ENCODE measurements around the gene TSBP1. TPM values are rescaled to one million over a fixed set of nuclear protein-coding genes. Genes with fewer than 3 reads are reported as not detected.

The TSBP1 gene, protein sequence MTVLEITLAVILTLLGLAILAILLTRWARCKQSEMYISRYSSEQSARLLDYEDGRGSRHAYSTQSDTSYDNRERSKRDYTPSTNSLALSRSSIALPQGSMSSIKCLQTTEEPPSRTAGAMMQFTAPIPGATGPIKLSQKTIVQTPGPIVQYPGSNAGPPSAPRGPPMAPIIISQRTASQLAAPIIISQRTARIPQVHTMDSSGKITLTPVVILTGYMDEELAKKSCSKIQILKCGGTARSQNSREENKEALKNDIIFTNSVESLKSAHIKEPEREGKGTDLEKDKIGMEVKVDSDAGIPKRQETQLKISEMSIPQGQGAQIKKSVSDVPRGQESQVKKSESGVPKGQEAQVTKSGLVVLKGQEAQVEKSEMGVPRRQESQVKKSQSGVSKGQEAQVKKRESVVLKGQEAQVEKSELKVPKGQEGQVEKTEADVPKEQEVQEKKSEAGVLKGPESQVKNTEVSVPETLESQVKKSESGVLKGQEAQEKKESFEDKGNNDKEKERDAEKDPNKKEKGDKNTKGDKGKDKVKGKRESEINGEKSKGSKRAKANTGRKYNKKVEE
- total RNA-seq (2014; rRNA removed; shearing (Covaris generic); ENCODE audit: low replicate concordance), result not detected in 2 replicates

DNA sequence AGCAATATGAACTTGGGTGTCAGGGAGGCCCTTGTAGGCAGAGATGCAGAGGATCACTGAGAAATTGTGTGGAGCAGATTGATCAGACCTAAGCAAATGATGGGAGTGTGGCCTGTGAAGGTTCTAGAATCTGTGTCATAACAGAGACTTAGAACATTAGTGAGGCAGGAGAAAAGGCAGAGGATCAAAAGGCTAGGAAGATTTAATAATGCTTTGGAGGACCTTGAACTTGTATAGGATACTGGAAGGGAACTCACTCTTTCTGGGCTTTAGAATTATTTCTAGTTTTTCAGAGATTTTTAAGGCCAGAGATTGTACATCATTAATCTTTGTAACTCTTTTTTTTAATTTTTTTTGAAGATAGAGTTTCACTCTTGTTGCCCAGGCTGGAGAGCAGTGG is at the start of gene TSBP1:
Gene TSBP1 (minus strand): TSS at position 101 of the 400 bp plus-strand sequence. CDS start 197 bp downstream, outside the sequence.
- Histone ChIP-seq H3K4me2 (ENCODE audit: low read depth, low read length, poor library complexity, severe bottlenecking) (no peak within 1 kb of the TSS), H3K27me3 (ENCODE audit: low read length) (no peaks in the 10 kb centered on the region), H4K20me1 (ENCODE audit: insufficient read depth, low read depth, low read length) (no peaks in the 10 kb centered on the region), H3K79me2 (ENCODE audit: low read length) (no peaks in the 10 kb centered on the region), H3K9me3 (ENCODE audit: low read length) (no peaks in the 10 kb centered on the region), H3K9me2 (replicated peaks; ENCODE audit: insufficient read depth, low read length) (no peaks in the 10 kb centered on the region), H3K9ac (ENCODE audit: low read length) (no peak within 1 kb of the TSS), H3K36me3 (ENCODE audit: insufficient read depth, low read length) (no peaks in the 10 kb centered on the region), H3K4me1 (ENCODE audit: low read length) (no peaks in the 10 kb centered on the region), H3K4me3 (ENCODE audit: low read length) (no peak within 1 kb of the TSS), H3K27ac (ENCODE audit: low read length) (no peak within 1 kb of the TSS), H2AFZ (ENCODE audit: low read length) (no peak within 1 kb of the TSS)
- DNase-seq, result no peak

DNA sequence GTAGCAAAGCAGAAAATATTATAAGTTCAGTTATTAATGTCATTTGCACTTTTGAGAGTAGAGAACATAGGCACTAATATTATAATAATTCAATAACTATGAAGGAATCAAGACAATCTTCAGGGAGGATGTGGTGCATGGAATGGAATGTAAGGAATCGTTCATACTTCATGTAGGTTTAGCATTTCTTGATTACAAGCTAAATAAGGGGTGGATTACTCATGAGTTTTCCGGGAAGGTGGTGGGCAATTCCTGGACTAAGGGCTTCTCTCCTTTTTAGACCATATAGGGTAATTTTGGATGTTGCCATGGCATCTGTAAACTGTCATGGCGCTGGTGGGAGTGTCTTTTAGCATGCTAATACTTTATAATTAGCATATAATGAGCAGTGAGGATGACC is 44.3 kb upstream of the TSBP1 start:
- Histone ChIP-seq H3K36me3 (ENCODE audit: insufficient read depth, low read length) (no peaks in the 10 kb centered on the region), H3K9ac (ENCODE audit: low read length) (no peak overlapping the region), H4K20me1 (ENCODE audit: insufficient read depth, low read depth, low read length) (no peaks in the 10 kb centered on the region), H3K4me1 (ENCODE audit: low read length) (peaks cover 20% of the 10 kb centered on the region), H3K9me3 (ENCODE audit: low read length) (no peaks in the 10 kb centered on the region), H3K79me2 (ENCODE audit: low read length) (no peaks in the 10 kb centered on the region), H3K27ac (ENCODE audit: low read length) (no peak overlapping the region), H3K9me2 (replicated peaks; ENCODE audit: insufficient read depth, low read length) (no peaks in the 10 kb centered on the region), H3K4me3 (ENCODE audit: low read length) (no peak overlapping the region), H2AFZ (ENCODE audit: low read length) (no peak overlapping the region), H3K27me3 (ENCODE audit: low read length) (no peaks in the 10 kb centered on the region), H3K4me2 (ENCODE audit: low read depth, low read length, poor library complexity, severe bottlenecking) (peak overlapping the region; percentile 63)
- DNase-seq, result no peak

DNA sequence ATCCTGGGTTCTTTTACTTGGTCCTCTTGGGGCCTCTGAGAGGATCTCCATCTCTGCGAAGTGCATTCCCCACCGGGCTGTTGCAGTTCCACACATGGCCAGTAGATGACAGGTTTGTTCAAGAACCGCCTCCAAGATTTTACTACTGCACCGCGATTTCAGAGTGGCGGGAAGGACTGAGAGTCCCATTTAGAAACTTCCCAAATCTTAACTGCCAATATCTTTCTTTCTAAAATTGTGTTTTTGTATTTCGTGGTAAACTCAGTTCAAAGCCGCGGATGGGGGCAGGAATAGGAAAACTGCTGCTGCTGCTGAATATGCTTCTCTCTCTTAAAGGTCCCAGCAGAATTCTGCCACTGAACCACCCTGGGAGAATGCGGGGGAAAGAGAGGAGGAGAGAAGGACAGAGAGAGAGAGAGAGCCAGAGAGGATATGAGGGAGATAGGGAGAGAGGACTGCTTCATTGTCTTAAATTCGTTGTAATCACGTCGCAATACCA is 43.9 kb upstream of the TSBP1 start:
- Histone ChIP-seq H3K36me3 (ENCODE audit: insufficient read depth, low read length) (no peaks in the 10 kb centered on the region), H2AFZ (ENCODE audit: low read length) (peak overlapping the region; percentile 72; the same call in 1 of the 2 replicates), H3K4me2 (ENCODE audit: low read depth, low read length, poor library complexity, severe bottlenecking) (peak overlapping the region; percentile 63), H3K9me2 (replicated peaks; ENCODE audit: insufficient read depth, low read length) (no peaks in the 10 kb centered on the region), H4K20me1 (ENCODE audit: insufficient read depth, low read depth, low read length) (no peaks in the 10 kb centered on the region), H3K4me1 (ENCODE audit: low read length) (peaks cover 20% of the 10 kb centered on the region), H3K9me3 (ENCODE audit: low read length) (no peaks in the 10 kb centered on the region), H3K79me2 (ENCODE audit: low read length) (no peaks in the 10 kb centered on the region), H3K27me3 (ENCODE audit: low read length) (no peaks in the 10 kb centered on the region), H3K27ac (ENCODE audit: low read length) (no peak overlapping the region), H3K9ac (ENCODE audit: low read length) (peak overlapping the region; percentile 31; the same call in 1 of the 2 replicates), H3K4me3 (ENCODE audit: low read length) (peak overlapping the region; percentile 37; the same call in 1 of the 2 replicates)
- peak; percentile 91 for DNase-seq

DNA sequence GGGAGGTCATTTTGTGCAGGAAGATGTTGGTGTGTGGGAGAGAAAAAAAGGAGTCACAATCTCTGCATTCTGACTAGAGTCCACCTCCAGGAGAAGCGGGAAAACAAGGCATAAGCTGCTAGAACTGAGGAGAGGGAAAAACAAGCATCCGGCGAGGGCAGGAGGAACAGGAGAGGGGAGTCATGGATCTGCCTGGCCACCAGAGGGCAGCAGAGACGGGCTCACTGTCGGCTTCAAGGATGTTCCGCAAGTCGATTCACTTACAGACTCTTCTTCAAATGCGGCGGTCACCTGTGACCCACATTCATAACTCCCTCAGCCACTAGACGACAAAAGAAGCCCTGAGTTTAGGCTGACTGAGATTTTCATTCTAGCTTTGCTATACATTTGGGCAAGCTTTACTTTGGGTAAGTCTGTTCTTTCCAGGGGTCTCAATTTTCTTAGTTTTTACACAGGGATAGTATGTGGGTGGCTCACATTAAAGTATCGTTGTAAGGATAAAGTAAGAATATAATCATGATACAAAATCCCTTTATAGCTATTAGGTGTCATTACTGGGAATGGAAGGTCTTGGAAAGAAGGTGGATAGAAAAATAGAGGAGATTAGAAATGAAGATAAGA is 41.8 kb upstream of the TSBP1 start:
- Histone ChIP-seq H3K4me2 (ENCODE audit: low read depth, low read length, poor library complexity, severe bottlenecking) (peak overlapping the region; percentile 31), H2AFZ (ENCODE audit: low read length) (0 out of 2 replicates have a peak overlapping the region, but pooled peaks have one; percentile 59), H3K9ac (ENCODE audit: low read length) (peak overlapping the region; percentile 37; the same call in 1 of the 2 replicates), H3K4me1 (ENCODE audit: low read length) (peaks cover 17% of the 10 kb centered on the region), H3K9me2 (replicated peaks; ENCODE audit: insufficient read depth, low read length) (no peaks in the 10 kb centered on the region), H3K9me3 (ENCODE audit: low read length) (no peaks in the 10 kb centered on the region), H3K36me3 (ENCODE audit: insufficient read depth, low read length) (no peaks in the 10 kb centered on the region), H3K79me2 (ENCODE audit: low read length) (no peaks in the 10 kb centered on the region), H3K27me3 (ENCODE audit: low read length) (no peaks in the 10 kb centered on the region), H3K27ac (ENCODE audit: low read length) (no peak overlapping the region), H4K20me1 (ENCODE audit: insufficient read depth, low read depth, low read length) (no peaks in the 10 kb centered on the region), H3K4me3 (ENCODE audit: low read length) (no peak overlapping the region)
- peak; percentile 91 for DNase-seq

DNA sequence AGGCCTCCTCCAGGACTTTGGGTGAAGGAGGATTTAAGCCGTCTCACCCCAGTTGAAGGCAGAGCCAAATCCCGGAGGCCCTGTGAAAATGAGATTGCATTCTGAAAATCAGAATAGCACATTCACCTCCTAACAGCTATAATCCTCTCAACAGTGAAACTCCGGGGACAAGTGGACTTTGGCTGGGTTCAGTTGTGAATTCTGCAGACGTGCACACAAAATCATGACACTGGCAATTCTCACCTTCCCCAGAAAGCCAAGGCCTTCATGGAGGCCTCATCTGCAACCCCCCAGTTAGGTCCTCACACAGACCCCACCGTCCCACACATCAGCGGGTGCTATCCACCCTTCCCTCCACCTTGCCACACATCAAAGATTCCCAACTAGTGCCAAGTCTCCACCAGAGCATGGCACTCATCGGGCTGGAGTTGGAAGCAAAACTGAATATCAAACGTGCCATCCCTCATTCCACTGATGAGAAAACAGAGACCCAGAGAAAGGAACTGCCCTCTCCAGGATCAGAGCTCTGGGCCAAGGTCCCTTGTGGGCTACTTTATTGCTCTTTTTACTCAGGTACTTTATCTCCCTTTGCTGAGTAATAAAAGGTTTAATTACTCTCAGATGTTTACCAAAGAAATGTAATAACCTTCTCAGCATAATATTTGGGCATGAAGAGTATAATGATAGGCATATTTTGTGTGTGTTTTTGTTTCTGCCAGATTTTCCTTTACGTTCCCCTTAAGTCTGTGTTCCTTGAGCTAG is 40.0 kb upstream of the TSBP1 start:
- no peaks in the 10 kb centered on the region for H3K27me3 ChIP-seq (ENCODE audit: low read length)
- H3K4me2 ChIP-seq (ENCODE audit: low read depth, low read length, poor library complexity, severe bottlenecking), result no peak overlapping the region
- no peak overlapping the region for H2AFZ ChIP-seq (ENCODE audit: low read length)
- no peaks in the 10 kb centered on the region for H3K79me2 ChIP-seq (ENCODE audit: low read length)
- no peak overlapping the region for H3K4me3 ChIP-seq (ENCODE audit: low read length)
- DNase-seq, result no peak
- H3K36me3 ChIP-seq (ENCODE audit: insufficient read depth, low read length), result no peaks in the 10 kb centered on the region
- no peaks in the 10 kb centered on the region for H4K20me1 ChIP-seq (ENCODE audit: insufficient read depth, low read depth, low read length)
- H3K9ac ChIP-seq (ENCODE audit: low read length), result no peak overlapping the region
- H3K9me2 ChIP-seq (replicated peaks; ENCODE audit: insufficient read depth, low read length), result no peaks in the 10 kb centered on the region
- H3K9me3 ChIP-seq (ENCODE audit: low read length), result no peaks in the 10 kb centered on the region
- peaks cover 15% of the 10 kb centered on the region for H3K4me1 ChIP-seq (ENCODE audit: low read length)
- H3K27ac ChIP-seq (ENCODE audit: low read length), result no peak overlapping the region

DNA sequence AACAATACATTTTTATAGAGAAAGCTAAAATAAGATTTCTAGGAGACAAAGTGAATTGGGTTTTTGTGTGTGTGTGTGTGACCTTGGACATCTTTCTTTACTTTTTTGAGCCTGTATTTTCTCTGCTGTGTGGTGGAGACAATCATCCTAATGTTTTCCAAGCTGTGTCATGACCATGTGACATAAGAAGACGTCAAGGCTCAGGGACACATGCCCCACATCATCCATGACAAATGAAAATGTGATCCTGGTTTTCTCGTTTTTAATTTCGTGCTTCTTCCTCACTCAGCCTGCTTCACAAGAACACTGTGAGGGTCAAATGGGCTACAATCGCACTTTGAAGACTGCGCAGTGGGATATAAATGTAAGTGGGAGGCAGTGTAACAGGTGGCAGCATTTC is 39.2 kb upstream of the TSBP1 start:
- Histone ChIP-seq H3K4me3 (ENCODE audit: low read length) (no peak overlapping the region), H4K20me1 (ENCODE audit: insufficient read depth, low read depth, low read length) (no peaks in the 10 kb centered on the region), H3K9ac (ENCODE audit: low read length) (no peak overlapping the region), H3K9me2 (replicated peaks; ENCODE audit: insufficient read depth, low read length) (no peaks in the 10 kb centered on the region), H2AFZ (ENCODE audit: low read length) (no peak overlapping the region), H3K4me2 (ENCODE audit: low read depth, low read length, poor library complexity, severe bottlenecking) (no peak overlapping the region), H3K9me3 (ENCODE audit: low read length) (no peaks in the 10 kb centered on the region), H3K36me3 (ENCODE audit: insufficient read depth, low read length) (no peaks in the 10 kb centered on the region), H3K27me3 (ENCODE audit: low read length) (no peaks in the 10 kb centered on the region), H3K4me1 (ENCODE audit: low read length) (peaks cover 15% of the 10 kb centered on the region), H3K79me2 (ENCODE audit: low read length) (no peaks in the 10 kb centered on the region), H3K27ac (ENCODE audit: low read length) (no peak overlapping the region)
- DNase-seq, result no peak

DNA sequence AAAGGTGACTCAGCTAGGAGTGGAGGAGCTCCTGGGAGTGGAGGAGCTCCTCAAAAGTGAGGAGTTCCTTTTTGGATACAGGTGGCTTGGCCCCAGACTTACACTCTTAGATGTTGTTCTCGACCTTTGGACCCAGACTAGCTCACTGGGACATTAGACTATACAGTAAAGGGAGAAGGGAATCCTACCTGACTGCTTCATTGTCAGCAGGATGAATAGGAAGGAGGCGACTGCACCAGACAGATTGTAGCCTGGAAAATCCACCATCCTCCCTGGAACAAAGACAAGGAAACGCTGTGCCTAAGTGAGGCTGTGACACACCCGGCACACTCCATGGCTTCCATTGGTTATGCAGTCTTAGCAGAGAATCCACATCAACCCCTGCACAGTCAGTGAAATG is 35.2 kb upstream of the TSBP1 start, which contains the start of gene BTNL2:
Gene BTNL2 (minus strand): TSS at position 325 of the 400 bp plus-strand sequence. CDS start 58 bp downstream, at position 267.
- Histone ChIP-seq H3K9me2 (replicated peaks; ENCODE audit: insufficient read depth, low read length) (no peaks in the 10 kb centered on the region), H3K27me3 (ENCODE audit: low read length) (no peaks in the 10 kb centered on the region), H3K9ac (ENCODE audit: low read length) (no peak within 1 kb of the TSS), H2AFZ (ENCODE audit: low read length) (no peak within 1 kb of the TSS), H3K79me2 (ENCODE audit: low read length) (no peaks in the 10 kb centered on the region), H3K4me3 (ENCODE audit: low read length) (no peak within 1 kb of the TSS), H3K4me1 (ENCODE audit: low read length) (peaks cover 4% of the 10 kb centered on the region; the same call in 1 of the 2 replicates), H4K20me1 (ENCODE audit: insufficient read depth, low read depth, low read length) (no peaks in the 10 kb centered on the region), H3K9me3 (ENCODE audit: low read length) (no peaks in the 10 kb centered on the region), H3K36me3 (ENCODE audit: insufficient read depth, low read length) (no peaks in the 10 kb centered on the region), H3K4me2 (ENCODE audit: low read depth, low read length, poor library complexity, severe bottlenecking) (no peak within 1 kb of the TSS), H3K27ac (ENCODE audit: low read length) (no peak within 1 kb of the TSS)
- DNase-seq, result no peak
